Endodermal cell (in vitro differentiated cells): ENCODE measurements around the gene CD44. TPM values are rescaled to one million over a fixed set of nuclear protein-coding genes. Genes with fewer than 3 reads are reported as not detected.

ENCODE experiments used
- DNase-seq: peaks from one replicate; pipeline ENCODE4 v3.0.0-alpha.2; 2017
- H3K27ac ChIP-seq: 2 replicates; pipeline ENCODE4 v1.5.1; 2013; ENCODE audit warnings: mild to moderate bottlenecking, low read depth, low read length, moderate library complexity
- H3K27me3 ChIP-seq: 2 replicates; pipeline ENCODE4 v1.6.1; 2013; ENCODE audit warnings: mild to moderate bottlenecking, low read length, moderate library complexity; ENCODE audit not compliant: insufficient read depth, control insufficient read depth, poor library complexity, severe bottlenecking
- H3K36me3 ChIP-seq: 2 replicates; pipeline ENCODE4 v1.7.0; 2013; ENCODE audit warnings: mild to moderate bottlenecking, low read length, moderate library complexity; ENCODE audit not compliant: control insufficient read depth, insufficient read depth
- H3K4me1 ChIP-seq: one replicate; pipeline ENCODE4 v1.7.0; 2013; ENCODE audit warnings: low read length; ENCODE audit not compliant: control insufficient read depth, insufficient read depth
- H3K4me3 ChIP-seq: 2 replicates; pipeline ENCODE4 v1.5.1; 2013; ENCODE audit warnings: mild to moderate bottlenecking, low read length, moderate library complexity
- H3K9ac ChIP-seq: 2 replicates; pipeline ENCODE4 v1.6.1; 2013; ENCODE audit warnings: mild to moderate bottlenecking, low read length, moderate library complexity; ENCODE audit not compliant: poor library complexity, severe bottlenecking; ENCODE audit errors: extremely low read depth
- H3K9me3 ChIP-seq: 2 replicates; pipeline ENCODE4 v1.6.1; 2013; ENCODE audit warnings: mild to moderate bottlenecking, low read length, moderate library complexity; ENCODE audit not compliant: control insufficient read depth
- H3K27ac Mint-ChIP-seq: 2 replicates; pipeline ENCODE4 v1.8.0; 2020; ENCODE audit warnings: mixed read lengths
- H3K27me3 Mint-ChIP-seq: 2 replicates; pipeline ENCODE4 v1.8.0; 2021; ENCODE audit warnings: mild to moderate bottlenecking, mixed read lengths; ENCODE audit not compliant: insufficient read depth
- H3K36me3 Mint-ChIP-seq: 2 replicates; pipeline ENCODE4 v1.8.0; 2020; ENCODE audit warnings: low read depth, mixed read lengths
- H3K4me1 Mint-ChIP-seq: 2 replicates; pipeline ENCODE4 v1.8.0; 2020; ENCODE audit warnings: mixed read lengths
- H3K4me3 Mint-ChIP-seq: 2 replicates; pipeline ENCODE4 v1.8.0; 2020; ENCODE audit warnings: mild to moderate bottlenecking, moderate library complexity, mixed read lengths
- H3K9me3 Mint-ChIP-seq: 2 replicates; pipeline ENCODE4 v1.8.0; 2020; ENCODE audit warnings: mild to moderate bottlenecking, mixed read lengths
- CTCF ChIP-seq: fragments of 200-600 bp; sonication (generic); conservative IDR thresholded peaks from 2 replicates; pipeline ENCODE4 v1.5.0; 2021; ENCODE audit warnings: antibody characterized with exemption, mild to moderate bottlenecking
- WGBS, 2 experiments: methylation state at CpG; one replicate each; pipeline versions ENCODE4 v1.1.5 to v1.1.7; 2013; ENCODE audit warnings: missing lambda C conversion rate in 2 of 2, mixed read lengths in 1 of 2; ENCODE audit not compliant: insufficient coverage in 1 of 2, insufficient read length in 1 of 2; 5-methylcytosine and 5-hydroxymethylcytosine counted together
- total RNA-seq, 2 donors: library from RNA; stranded (reverse); fragmentation: NEBNext Ultra II Directional in 1 of 2; extraction: Animal tissue kit (Norgen Biotek cat#: 25700) in 1 of 2; gene quantifications; 2 replicates in 1 of 2; 3 replicates in 1 of 2; pipeline ENCODE4 v1.2.1, GENCODE V29; 2021

The CD44 gene
- total RNA-seq, 2 donors from 2014 or later: 1.2 to 4.6 TPM

GRCh38 chr11:35280727-35281126 is 141.8 kb downstream of the CD44 start:
- Mint-ChIP-seq H3K36me3 (no peaks in the 10 kb centered on the region), H3K27ac (no peak overlapping the region), H3K4me3 (no peak overlapping the region), H3K27me3 (peaks cover 3% of the 10 kb centered on the region), H3K9me3 (no peaks in the 10 kb centered on the region), H3K4me1 (no peaks in the 10 kb centered on the region)
- Histone ChIP-seq H3K9ac (no peak overlapping the region), H3K36me3 (no peaks in the 10 kb centered on the region), H3K27me3 (no peaks in the 10 kb centered on the region), H3K4me1 (no peaks in the 10 kb centered on the region), H3K4me3 (no peak overlapping the region), H3K9me3 (no peaks in the 10 kb centered on the region), H3K27ac (no peak overlapping the region)
- no peak for TF ChIP-seq CTCF
- 90% methylated on average over 6 of the region's 7 CpGs; no CpG with 5 or more reads in 1 of the 2 experiments for WGBS, 2 experiments
- DNase-seq: no peak

GRCh38 chr11:35281169-35281688 is 142.3 kb downstream of the CD44 start:
- Mint-ChIP-seq H3K27ac (no peak overlapping the region), H3K27me3 (peaks cover 3% of the 10 kb centered on the region), H3K36me3 (no peaks in the 10 kb centered on the region), H3K4me3 (no peak overlapping the region), H3K4me1 (no peaks in the 10 kb centered on the region), H3K9me3 (no peaks in the 10 kb centered on the region)
- H3K36me3 ChIP-seq: no peaks in the 10 kb centered on the region
- H3K9me3 ChIP-seq: no peaks in the 10 kb centered on the region
- no peak overlapping the region for H3K4me3 ChIP-seq
- no peak overlapping the region for H3K27ac ChIP-seq
- whole genome bisulfite sequencing, 2 experiments: 90 to 96% methylated on average over 3 to 5 of the region's 5 CpGs
- DNase-seq: no peak
- H3K9ac ChIP-seq: no peak overlapping the region
- no peaks in the 10 kb centered on the region for H3K27me3 ChIP-seq
- H3K4me1 ChIP-seq: no peaks in the 10 kb centered on the region
- TF ChIP-seq CTCF: no peak

Other genes starting within 250 kb of the CD44 start
- gene APIP, start 222.8 kb upstream of the CD44 start, total RNA-seq: 10 to 100 TPM; 31.8 to 46.2 TPM
- gene PDHX, start 222.6 kb upstream of the CD44 start, total RNA-seq: 10 to 100 TPM; 42.0 to 48.6 TPM